Vagina (tissue), 2 donors: ENCODE results near the gene KATNB1. TPM values are rescaled to one million over a fixed set of nuclear protein-coding genes. Genes with fewer than 3 reads are reported as not detected.
"Not testable (repeated sequence)": the region's sequence is repeated elsewhere in the genome, so short reads cannot be mapped to it uniquely, and the experiment has no call there.

Experiments
- DNase-seq, 2 donors: peaks; one replicate each; pipeline ENCODE4 v3.0.0-alpha.2; 2017; ENCODE audit errors: extremely low spot score in 2 of 2
- H3K27ac ChIP-seq: fragments of 200-600 bp; sonication (generic); one replicate; pipeline ENCODE4 v1.5.1; 2019
- H3K27me3 ChIP-seq: fragments of 200-600 bp; sonication (generic); one replicate; pipeline ENCODE4 v1.5.1; 2019
- H3K36me3 ChIP-seq, 2 donors: fragments of 200-600 bp; sonication (generic); one replicate each; pipeline ENCODE4 v1.5.1; 2017 to 2019
- H3K4me1 ChIP-seq: fragments of 200-600 bp; sonication (generic); one replicate; pipeline ENCODE4 v1.5.1; 2019
- H3K4me3 ChIP-seq, 2 donors: fragments of 200-600 bp; sonication (generic); 1 replicate in 1 of 2; 2 replicates in 1 of 2; pipeline ENCODE4 v1.5.1; 2016 to 2019
- H3K9me3 ChIP-seq: fragments of 200-600 bp; sonication (generic); one replicate; pipeline ENCODE4 v1.5.1; 2019
- CTCF ChIP-seq, 3 experiments: fragments of 450-650 bp in 2 of 3; fragments of 200-600 bp in 1 of 3; sonication (generic) in 1 of 3; IDR thresholded peaks; one replicate each; pipeline ENCODE4 v1.5.1; 2017 to 2019; ENCODE audit warnings: antibody characterized with exemption in 3 of 3, mild to moderate bottlenecking in 2 of 3, moderate library complexity in 2 of 3
- POLR2A ChIP-seq, 2 donors: fragments of 450-650 bp; IDR thresholded peaks; one replicate each; pipeline ENCODE4 v1.6.1; 2017; ENCODE audit warnings: antibody characterized with exemption in 2 of 2, mild to moderate bottlenecking in 2 of 2, moderate library complexity in 2 of 2
- POLR2AphosphoS5 ChIP-seq, 2 donors: sonication (generic); formaldehyde crosslinking; IDR thresholded peaks; one replicate each; pipeline ENCODE4 v1.9.0; 2017; ENCODE audit warnings: antibody characterized with exemption in 2 of 2, mild to moderate bottlenecking in 2 of 2, low read depth in 1 of 2; ENCODE audit not compliant: insufficient read depth in 1 of 2
- intact Hi-C: fragments of 100-400 bp; cut with DNase I; formaldehyde crosslinking; loops from one replicate; pipeline ENCODE4 v1.15.1; 2023
- total RNA-seq: library from RNA; depleted of rRNA; stranded (reverse); fragments of >200 nt; gene quantifications from one replicate; pipeline ENCODE4 v1.2.3, GENCODE V29; 2016

Gene KATNB1
- total RNA-seq, 1 donor from 2014 or later, result 23.6 TPM

- Histone ChIP-seq H3K4me1 (no peaks in the 10 kb centered on the region), H3K4me3 (no peak overlapping the region), H3K27ac (no peak overlapping the region), H3K27me3 (no peaks in the 10 kb centered on the region), H3K9me3 (no peaks in the 10 kb centered on the region), H3K36me3 (no peaks in the 10 kb centered on the region)
- DNase-seq, result no peak
- intact Hi-C loops, result no loop called here
- TF ChIP-seq POLR2AphosphoS5 (IDR thresholded peaks at IDR 0.05; ENCODE audit: insufficient read depth in 1 of 2, low read depth in 1 of 2) (no peak), CTCF (IDR thresholded peaks at IDR 0.05) (no peak), POLR2A (IDR thresholded peaks at IDR 0.05) (no peak)
Measured at GRCh38 chr16:57711993-57712392, 23.6 kb upstream of the KATNB1 start.

GRCh38 chr16:57712569-57712968, 23.0 kb upstream of the KATNB1 start:
- H3K36me3 ChIP-seq, H3K4me1 ChIP-seq, DNase-seq, H3K9me3 ChIP-seq, H3K27me3 ChIP-seq, H3K4me3 ChIP-seq, H3K27ac ChIP-seq, intact Hi-C loops: not testable (repeated sequence)

GRCh38 chr16:57713596-57713995, 22.0 kb upstream of the KATNB1 start:
- H3K27ac ChIP-seq, result no peak overlapping the region
- no peak for TF ChIP-seq CTCF (IDR thresholded peaks at IDR 0.05)
- TF ChIP-seq POLR2AphosphoS5 (IDR thresholded peaks at IDR 0.05; ENCODE audit: insufficient read depth in 1 of 2, low read depth in 1 of 2), result no peak
- no peak for TF ChIP-seq POLR2A (IDR thresholded peaks at IDR 0.05)

GRCh38 chr16:57714047-57714446, 21.5 kb upstream of the KATNB1 start:
- no peaks in the 10 kb centered on the region for H3K9me3 ChIP-seq
- no peak for DNase-seq
- intact Hi-C loops, result no loop called here
- H3K27me3 ChIP-seq, result no peaks in the 10 kb centered on the region
- H3K4me3 ChIP-seq, result no peak overlapping the region
- H3K36me3 ChIP-seq, result no peaks in the 10 kb centered on the region
- H3K4me1 ChIP-seq, result no peaks in the 10 kb centered on the region
- no peak overlapping the region for H3K27ac ChIP-seq
- no peak for TF ChIP-seq CTCF (IDR thresholded peaks at IDR 0.05)
- TF ChIP-seq POLR2A (IDR thresholded peaks at IDR 0.05), result no peak
- TF ChIP-seq POLR2AphosphoS5 (IDR thresholded peaks at IDR 0.05; ENCODE audit: insufficient read depth in 1 of 2, low read depth in 1 of 2), result no peak

More at GRCh38 chr16:57713596-57713995, 22.0 kb upstream of the KATNB1 start:
- no peaks in the 10 kb centered on the region for H3K27me3 ChIP-seq
- intact Hi-C loops, result no loop called here
- DNase-seq, result no peak
- no peak overlapping the region for H3K4me3 ChIP-seq
- H3K9me3 ChIP-seq, result no peaks in the 10 kb centered on the region
- H3K4me1 ChIP-seq, result no peaks in the 10 kb centered on the region
- no peaks in the 10 kb centered on the region for H3K36me3 ChIP-seq

- TF ChIP-seq CTCF (IDR thresholded peaks at IDR 0.05), result peak in 1 of 3 experiments; percentile 11
- no peak for TF ChIP-seq POLR2A (IDR thresholded peaks at IDR 0.05)
- Histone ChIP-seq H3K9me3 (no peaks in the 10 kb centered on the region), H3K27ac (no peak overlapping the region), H3K4me3 (no peak overlapping the region), H3K4me1 (no peaks in the 10 kb centered on the region), H3K36me3 (no peaks in the 10 kb centered on the region), H3K27me3 (no peaks in the 10 kb centered on the region)
- DNase-seq, result no peak
- intact Hi-C loops, result no loop called here
Measured at GRCh38 chr16:57720142-57720575, 15.4 kb upstream of the KATNB1 start.
